ENCODE data around the gene CELF2.

The CELF2 gene

DNA sequence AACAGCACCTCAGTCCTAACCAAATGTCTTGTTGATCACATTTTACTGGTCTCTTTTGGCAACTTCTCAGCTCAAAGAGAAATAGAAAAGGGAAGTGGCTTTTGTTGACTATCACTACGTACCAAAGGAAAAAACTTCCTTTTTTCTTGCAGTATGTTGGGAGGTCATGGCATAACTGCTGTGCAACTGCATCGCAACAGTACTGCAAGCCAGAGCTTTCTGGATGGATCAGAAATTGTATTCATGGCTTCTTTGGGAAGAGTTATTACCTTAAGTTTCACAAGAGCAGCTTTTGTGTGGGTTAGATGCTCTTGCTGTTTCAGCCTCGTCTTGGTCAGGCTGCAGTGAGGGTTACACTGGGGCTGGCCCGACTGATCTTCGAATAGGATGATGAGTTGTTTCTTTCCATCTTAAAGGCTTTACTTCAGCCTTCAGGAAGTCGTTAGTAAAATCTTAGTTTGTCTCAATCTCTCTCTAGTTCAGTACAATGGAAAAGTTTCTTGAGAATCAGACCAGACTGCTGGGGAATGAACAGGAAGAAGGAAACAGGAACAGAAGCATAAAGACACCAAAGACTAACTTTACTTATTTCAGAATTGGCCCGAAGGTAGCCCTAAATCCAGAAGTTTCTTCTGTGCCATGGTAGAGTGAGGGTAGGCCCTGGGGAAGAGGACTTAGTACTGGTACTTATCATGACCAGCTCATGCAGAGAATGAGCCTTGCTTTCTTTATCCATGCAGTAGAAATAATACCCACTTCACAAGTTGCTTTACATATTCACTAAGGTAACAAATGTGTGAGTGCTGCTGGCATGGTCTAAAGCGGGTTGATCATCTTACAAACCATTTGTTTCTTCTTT, 153.6 kb downstream of the CELF2 start:
- no peak overlapping the region for H3K4me3 ChIP-seq (ENCODE audit: insufficient read depth, low read length, poor library complexity, severe bottlenecking)
- no peak overlapping the region for H3K9ac ChIP-seq (ENCODE audit: low read length)
- peak overlapping the region; percentile 27 for H3K4me2 ChIP-seq (ENCODE audit: low read depth, low read length, poor library complexity, severe bottlenecking)
- H3K9me3 ChIP-seq (ENCODE audit: insufficient read depth, low read length): no peaks in the 10 kb centered on the region
- no peaks in the 10 kb centered on the region; the same call in 1 of the 2 replicates for H3F3A ChIP-seq (ENCODE audit: insufficient read depth)
- H3K79me2 ChIP-seq (ENCODE audit: insufficient read depth, low read length): no peaks in the 10 kb centered on the region
- H3K27me3 ChIP-seq (ENCODE audit: low read length): no peaks in the 10 kb centered on the region
- H2AFZ ChIP-seq (ENCODE audit: low read depth, low read length, severe bottlenecking): no peak overlapping the region
- H3K9me2 ChIP-seq (replicated peaks; ENCODE audit: insufficient read depth, low read length): no peaks in the 10 kb centered on the region
- no peaks in the 10 kb centered on the region for H3K36me3 ChIP-seq (ENCODE audit: low read length)
- TF ChIP-seq, protein P1, sequence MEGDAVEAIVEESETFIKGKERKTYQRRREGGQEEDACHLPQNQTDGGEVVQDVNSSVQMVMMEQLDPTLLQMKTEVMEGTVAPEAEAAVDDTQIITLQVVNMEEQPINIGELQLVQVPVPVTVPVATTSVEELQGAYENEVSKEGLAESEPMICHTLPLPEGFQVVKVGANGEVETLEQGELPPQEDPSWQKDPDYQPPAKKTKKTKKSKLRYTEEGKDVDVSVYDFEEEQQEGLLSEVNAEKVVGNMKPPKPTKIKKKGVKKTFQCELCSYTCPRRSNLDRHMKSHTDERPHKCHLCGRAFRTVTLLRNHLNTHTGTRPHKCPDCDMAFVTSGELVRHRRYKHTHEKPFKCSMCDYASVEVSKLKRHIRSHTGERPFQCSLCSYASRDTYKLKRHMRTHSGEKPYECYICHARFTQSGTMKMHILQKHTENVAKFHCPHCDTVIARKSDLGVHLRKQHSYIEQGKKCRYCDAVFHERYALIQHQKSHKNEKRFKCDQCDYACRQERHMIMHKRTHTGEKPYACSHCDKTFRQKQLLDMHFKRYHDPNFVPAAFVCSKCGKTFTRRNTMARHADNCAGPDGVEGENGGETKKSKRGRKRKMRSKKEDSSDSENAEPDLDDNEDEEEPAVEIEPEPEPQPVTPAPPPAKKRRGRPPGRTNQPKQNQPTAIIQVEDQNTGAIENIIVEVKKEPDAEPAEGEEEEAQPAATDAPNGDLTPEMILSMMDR (IDR thresholded peaks at IDR 0.05; ENCODE audit: insufficient read depth, low read length, poor library complexity, severe bottlenecking): no peak
- no peak for TF ChIP-seq EZH2phosphoT487 (conservative IDR thresholded peaks at IDR 0.05; ENCODE audit: low read length)
- no peaks in the 10 kb centered on the region for H4K20me1 ChIP-seq (ENCODE audit: low read depth, low read length)
- H3K27ac ChIP-seq (ENCODE audit: low read depth, low read length): no peak overlapping the region

DNA sequence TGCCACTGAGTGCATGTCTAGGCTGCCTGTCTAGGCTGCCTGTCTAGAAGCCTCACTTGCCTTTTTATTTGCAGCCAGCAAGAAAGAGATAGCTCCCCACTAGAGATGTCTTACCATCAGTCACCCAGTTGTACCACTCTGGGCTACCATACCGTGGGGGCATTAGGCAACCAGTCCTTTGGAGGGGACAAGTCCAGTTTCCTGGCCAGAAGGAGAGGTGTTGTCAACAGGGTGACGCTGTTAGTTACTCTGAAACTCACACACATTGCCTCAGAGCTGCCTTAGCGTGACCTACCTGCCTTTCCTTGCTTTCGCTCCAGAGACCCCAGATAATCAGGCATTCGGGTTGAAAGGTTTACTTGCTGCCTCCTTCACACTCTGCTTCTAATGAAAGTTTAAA, 155.4 kb downstream of the CELF2 start:
- Histone ChIP-seq H3K27me3 (ENCODE audit: low read length) (no peaks in the 10 kb centered on the region), H3K79me2 (ENCODE audit: insufficient read depth, low read length) (no peaks in the 10 kb centered on the region), H3K4me2 (ENCODE audit: low read depth, low read length, poor library complexity, severe bottlenecking) (no peak overlapping the region), H3K27ac (ENCODE audit: low read depth, low read length) (no peak overlapping the region), H2AFZ (ENCODE audit: low read depth, low read length, severe bottlenecking) (no peak overlapping the region), H3K9me3 (ENCODE audit: insufficient read depth, low read length) (no peaks in the 10 kb centered on the region), H3K36me3 (ENCODE audit: low read length) (no peaks in the 10 kb centered on the region), H3K9me2 (replicated peaks; ENCODE audit: insufficient read depth, low read length) (no peaks in the 10 kb centered on the region), H3K4me3 (ENCODE audit: insufficient read depth, low read length, poor library complexity, severe bottlenecking) (no peak overlapping the region), H3K9ac (ENCODE audit: low read length) (no peak overlapping the region), H4K20me1 (ENCODE audit: low read depth, low read length) (no peaks in the 10 kb centered on the region), H3F3A (ENCODE audit: insufficient read depth) (no peaks in the 10 kb centered on the region; the same call in 1 of the 2 replicates)
- TF ChIP-seq, protein P1 (IDR thresholded peaks at IDR 0.05; ENCODE audit: insufficient read depth, low read length, poor library complexity, severe bottlenecking): no peak
- TF ChIP-seq EZH2phosphoT487 (conservative IDR thresholded peaks at IDR 0.05; ENCODE audit: low read length): no peak

DNA sequence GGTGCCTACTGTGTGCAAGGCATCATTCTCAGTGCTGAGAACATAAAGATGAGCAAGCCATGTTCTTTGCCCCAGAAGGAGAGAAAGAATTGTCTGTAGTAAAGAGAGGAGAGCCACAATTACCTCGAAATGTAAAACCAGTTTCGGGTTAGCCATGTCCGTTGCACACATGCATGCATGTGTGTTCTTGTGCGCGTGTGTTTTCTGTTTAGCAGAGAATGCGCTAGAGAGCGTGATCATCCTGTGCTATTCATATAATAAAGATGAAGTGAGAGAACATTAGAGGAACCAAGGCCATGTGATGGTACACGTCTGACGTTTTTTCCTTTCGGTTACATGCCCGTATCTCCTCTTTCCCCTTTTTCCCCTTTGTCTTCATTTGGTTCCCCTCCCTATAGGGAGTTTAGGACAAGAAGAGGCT, 158.2 kb downstream of the CELF2 start:
- no peaks in the 10 kb centered on the region for H3K27me3 ChIP-seq (ENCODE audit: low read length)
- no peaks in the 10 kb centered on the region for H3K9me2 ChIP-seq (replicated peaks; ENCODE audit: insufficient read depth, low read length)
- no peak overlapping the region for H3K9ac ChIP-seq (ENCODE audit: low read length)
- TF ChIP-seq, protein P1 (IDR thresholded peaks at IDR 0.05; ENCODE audit: insufficient read depth, low read length, poor library complexity, severe bottlenecking): no peak
- no peaks in the 10 kb centered on the region for H4K20me1 ChIP-seq (ENCODE audit: low read depth, low read length)
- H3K27ac ChIP-seq (ENCODE audit: low read depth, low read length): no peak overlapping the region
- H3K79me2 ChIP-seq (ENCODE audit: insufficient read depth, low read length): no peaks in the 10 kb centered on the region
- no peak overlapping the region for H2AFZ ChIP-seq (ENCODE audit: low read depth, low read length, severe bottlenecking)
- H3K36me3 ChIP-seq (ENCODE audit: low read length): no peaks in the 10 kb centered on the region
- H3F3A ChIP-seq (ENCODE audit: insufficient read depth): peaks cover 4% of the 10 kb centered on the region; the same call in 1 of the 2 replicates
- H3K9me3 ChIP-seq (ENCODE audit: insufficient read depth, low read length): no peaks in the 10 kb centered on the region
- H3K4me3 ChIP-seq (ENCODE audit: insufficient read depth, low read length, poor library complexity, severe bottlenecking): no peak overlapping the region
- H3K4me2 ChIP-seq (ENCODE audit: low read depth, low read length, poor library complexity, severe bottlenecking): peak overlapping the region; percentile 41

All from SU-DHL-6 (cell line).